Smooth muscle cell (in vitro differentiated cells): ENCODE measurements around the gene CCDC27. TPM values are rescaled to one million over a fixed set of nuclear protein-coding genes. Genes with fewer than 3 reads are reported as not detected.

ENCODE experiments used
- DNase-seq: peaks from one replicate; lab custom pipeline; 2025; ENCODE audit not compliant: unreplicated experiment; lab: John Stamatoyannopoulos, UW
- H2AFZ ChIP-seq: fragments of 200-600 bp; sonication (generic); 2 replicates; pipeline ENCODE4 v1.6.0; 2016; ENCODE audit warnings: antibody characterized with exemption, low read depth, mild to moderate bottlenecking
- H3F3A ChIP-seq: fragments of 200-600 bp; sonication (generic); 2 replicates; pipeline ENCODE4 v1.6.0; 2017; ENCODE audit warnings: antibody characterized with exemption, low read depth
- H3K27ac ChIP-seq: fragments of 200-600 bp; sonication (generic); 2 replicates; pipeline ENCODE4 v1.5.1; 2016; ENCODE audit warnings: low read depth, mild to moderate bottlenecking
- H3K27me3 ChIP-seq: fragments of 200-600 bp; sonication (generic); 2 replicates; pipeline ENCODE4 v1.6.1; 2016; ENCODE audit warnings: low read depth, mild to moderate bottlenecking
- H3K36me3 ChIP-seq: fragments of 200-600 bp; sonication (generic); 2 replicates; pipeline ENCODE4 v1.5.1; 2016; ENCODE audit warnings: low read depth
- H3K4me1 ChIP-seq: fragments of 200-600 bp; sonication (generic); 2 replicates; pipeline ENCODE4 v1.5.1; 2016; ENCODE audit warnings: low read depth
- H3K4me2 ChIP-seq: fragments of 200-600 bp; sonication (generic); 2 replicates; pipeline ENCODE4 v1.6.0; 2016; ENCODE audit warnings: mild to moderate bottlenecking
- H3K4me3 ChIP-seq: fragments of 200-600 bp; sonication (generic); 2 replicates; pipeline ENCODE4 v1.5.1; 2016; ENCODE audit warnings: mild to moderate bottlenecking
- H3K79me2 ChIP-seq: fragments of 200-600 bp; sonication (generic); 2 replicates; pipeline ENCODE4 v1.6.0; 2016; ENCODE audit warnings: low read depth, mild to moderate bottlenecking
- H3K9ac ChIP-seq: fragments of 200-600 bp; sonication (generic); 2 replicates; pipeline ENCODE4 v1.6.0; 2016; ENCODE audit warnings: low read depth
- H3K9me3 ChIP-seq: fragments of 200-600 bp; sonication (generic); replicated peaks from 2 replicates; pipeline ENCODE4 v1.5.1; 2016; ENCODE audit warnings: low read depth
- H4K20me1 ChIP-seq: fragments of 200-600 bp; sonication (generic); 2 replicates; pipeline ENCODE4 v1.6.0; 2016; ENCODE audit warnings: low read depth
- WGBS: methylation state at CpG from one replicate; pipeline ENCODE4 v1.1.7; 2016; ENCODE audit warnings: low lambda C conversion rate; 5-methylcytosine and 5-hydroxymethylcytosine counted together
- polyA plus RNA-seq: library from polyadenylated mRNA; unstranded; fragments of >200 nt; fragmentation: Nextera tagmentation; extraction: Ambion mirVana; gene quantifications from 2 replicates; pipeline ENCODE4 v1.2.1, GENCODE V29; 2016
- total RNA-seq: library from RNA; depleted of rRNA; stranded (reverse); fragments of >200 nt; gene quantifications from 2 replicates; pipeline ENCODE4 v1.2.3, GENCODE V29; 2014
- TF ChIP-seq, protein P1 (sequence below): fragments of 200-600 bp; sonication (generic); IDR thresholded peaks from 2 replicates; pipeline ENCODE4 v1.5.1; 2017; ENCODE audit warnings: borderline replicate concordance, mild to moderate bottlenecking, antibody characterized with exemption; ENCODE audit not compliant: insufficient read depth, poor library complexity, severe bottlenecking

CCDC27 gene
- total and polyA plus RNA-seq, 2 experiments from 2014 or later: not detected

DNA sequence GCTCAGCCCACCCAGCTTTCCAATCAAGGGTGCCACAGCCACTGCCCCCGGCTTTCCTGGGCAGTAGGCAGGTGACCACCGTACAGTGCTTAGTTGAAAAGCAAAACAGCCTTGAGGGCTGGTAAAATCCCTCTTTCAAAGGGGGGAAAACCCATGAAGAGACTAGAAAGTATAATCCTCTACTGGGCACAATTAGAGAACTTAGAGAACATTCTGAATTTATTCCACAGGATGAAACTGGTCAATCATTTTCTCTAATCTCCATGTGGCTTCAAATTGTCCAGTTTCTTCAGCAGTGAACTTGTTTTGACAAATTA is 59.3 kb downstream of the CCDC27 start:
- no peaks in the 10 kb centered on the region for H3K4me1 ChIP-seq
- no peak overlapping the region for H3K4me2 ChIP-seq
- no peaks in the 10 kb centered on the region for H3K9me3 ChIP-seq
- DNase-seq: no peak
- no peaks in the 10 kb centered on the region for H3K79me2 ChIP-seq
- H4K20me1 ChIP-seq: no peaks in the 10 kb centered on the region
- no peaks in the 10 kb centered on the region for H3K27me3 ChIP-seq
- peaks cover 4% of the 10 kb centered on the region for H3K36me3 ChIP-seq
- 86% methylated on average over 2 of the region's 2 CpGs for WGBS
- H3K4me3 ChIP-seq: no peak overlapping the region
- H3K9ac ChIP-seq: no peak overlapping the region
- no peak overlapping the region for H2AFZ ChIP-seq
- TF ChIP-seq, protein P1, sequence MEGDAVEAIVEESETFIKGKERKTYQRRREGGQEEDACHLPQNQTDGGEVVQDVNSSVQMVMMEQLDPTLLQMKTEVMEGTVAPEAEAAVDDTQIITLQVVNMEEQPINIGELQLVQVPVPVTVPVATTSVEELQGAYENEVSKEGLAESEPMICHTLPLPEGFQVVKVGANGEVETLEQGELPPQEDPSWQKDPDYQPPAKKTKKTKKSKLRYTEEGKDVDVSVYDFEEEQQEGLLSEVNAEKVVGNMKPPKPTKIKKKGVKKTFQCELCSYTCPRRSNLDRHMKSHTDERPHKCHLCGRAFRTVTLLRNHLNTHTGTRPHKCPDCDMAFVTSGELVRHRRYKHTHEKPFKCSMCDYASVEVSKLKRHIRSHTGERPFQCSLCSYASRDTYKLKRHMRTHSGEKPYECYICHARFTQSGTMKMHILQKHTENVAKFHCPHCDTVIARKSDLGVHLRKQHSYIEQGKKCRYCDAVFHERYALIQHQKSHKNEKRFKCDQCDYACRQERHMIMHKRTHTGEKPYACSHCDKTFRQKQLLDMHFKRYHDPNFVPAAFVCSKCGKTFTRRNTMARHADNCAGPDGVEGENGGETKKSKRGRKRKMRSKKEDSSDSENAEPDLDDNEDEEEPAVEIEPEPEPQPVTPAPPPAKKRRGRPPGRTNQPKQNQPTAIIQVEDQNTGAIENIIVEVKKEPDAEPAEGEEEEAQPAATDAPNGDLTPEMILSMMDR: no peak
- no peak overlapping the region for H3K27ac ChIP-seq
- H3F3A ChIP-seq: no peaks in the 10 kb centered on the region

DNA sequence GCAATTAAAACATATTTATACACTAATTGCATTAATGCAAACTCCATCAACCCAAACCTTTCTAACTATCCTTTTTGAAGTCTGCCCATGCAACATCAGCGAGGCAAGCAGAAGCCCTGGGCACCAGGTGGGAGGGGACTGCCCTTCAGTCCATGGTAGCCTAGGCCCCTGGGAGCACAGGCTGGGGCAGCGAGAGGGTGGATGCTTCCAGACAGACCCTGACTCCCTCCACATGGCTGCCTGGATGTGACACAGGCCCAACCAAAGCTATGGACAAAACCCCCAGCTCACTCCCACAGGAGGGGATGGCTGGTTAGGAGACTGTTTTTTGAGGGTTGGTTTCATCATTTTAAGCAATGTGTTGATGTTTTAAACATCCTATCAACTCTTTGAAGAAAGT is 61.8 kb downstream of the CCDC27 start:
- peaks cover 4% of the 10 kb centered on the region for H3K36me3 ChIP-seq
- no peaks in the 10 kb centered on the region for H3K79me2 ChIP-seq
- TF ChIP-seq, protein P1: no peak
- H3K4me1 ChIP-seq: no peaks in the 10 kb centered on the region
- H2AFZ ChIP-seq: no peak overlapping the region
- no peak overlapping the region for H3K27ac ChIP-seq
- H3K27me3 ChIP-seq: no peaks in the 10 kb centered on the region
- no peak overlapping the region for H3K9ac ChIP-seq
- no peak overlapping the region for H3K4me3 ChIP-seq
- no peaks in the 10 kb centered on the region for H4K20me1 ChIP-seq
- no peaks in the 10 kb centered on the region for H3F3A ChIP-seq
- no peak for DNase-seq
- no peak overlapping the region for H3K4me2 ChIP-seq
- 96% methylated on average over 2 of the region's 2 CpGs for WGBS
- no peaks in the 10 kb centered on the region for H3K9me3 ChIP-seq

DNA sequence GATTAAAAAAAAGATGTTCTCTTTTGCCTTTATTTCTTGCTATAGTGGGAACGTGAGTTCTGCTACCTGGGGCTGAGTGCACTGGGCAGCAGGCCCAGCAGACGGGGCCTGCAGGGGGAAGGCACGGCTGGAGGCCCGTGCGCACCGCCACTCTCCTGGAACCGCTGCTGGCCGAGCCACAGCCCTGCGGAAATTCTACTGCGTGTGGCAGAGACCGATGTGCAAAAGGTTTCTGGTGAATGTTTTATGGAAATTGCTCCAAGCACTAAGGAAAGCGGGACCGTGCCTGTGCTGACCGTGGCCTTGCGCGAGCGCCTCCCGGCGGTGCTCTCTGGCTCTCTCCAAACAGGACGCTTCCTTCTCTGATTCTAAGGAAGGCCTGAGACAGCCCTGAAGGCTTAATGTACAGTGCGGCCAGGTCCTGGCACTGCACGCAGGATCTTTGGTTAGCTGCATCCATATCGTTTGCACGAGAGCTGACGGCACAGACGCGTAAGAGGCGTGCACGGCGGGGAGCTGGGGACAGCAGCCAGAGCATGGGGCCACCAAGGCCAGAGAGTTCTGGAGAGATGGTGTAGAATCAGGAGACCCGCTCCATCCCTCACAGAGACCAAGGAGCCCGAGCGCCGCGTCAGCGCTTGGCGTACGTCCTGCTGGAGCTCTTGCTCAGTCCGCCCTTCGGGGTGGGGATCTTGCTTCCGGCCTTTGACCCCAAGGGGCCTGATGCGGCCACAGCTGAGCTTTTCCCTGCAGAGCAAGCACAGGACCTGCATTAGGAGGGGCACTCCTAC is 62.7 kb downstream of the CCDC27 start:
- Histone ChIP-seq H3K9ac (no peak overlapping the region), H3F3A (no peaks in the 10 kb centered on the region), H3K27me3 (no peaks in the 10 kb centered on the region), H3K27ac (no peak overlapping the region), H3K4me1 (no peaks in the 10 kb centered on the region), H2AFZ (no peak overlapping the region), H3K4me2 (no peak overlapping the region), H3K4me3 (no peak overlapping the region), H3K36me3 (peaks cover 4% of the 10 kb centered on the region), H3K79me2 (no peaks in the 10 kb centered on the region), H3K9me3 (no peaks in the 10 kb centered on the region), H4K20me1 (no peaks in the 10 kb centered on the region)
- whole genome bisulfite sequencing: 92% methylated on average over 42 of the region's 42 CpGs
- no peak for DNase-seq
- TF ChIP-seq, protein P1: no peak

DNA sequence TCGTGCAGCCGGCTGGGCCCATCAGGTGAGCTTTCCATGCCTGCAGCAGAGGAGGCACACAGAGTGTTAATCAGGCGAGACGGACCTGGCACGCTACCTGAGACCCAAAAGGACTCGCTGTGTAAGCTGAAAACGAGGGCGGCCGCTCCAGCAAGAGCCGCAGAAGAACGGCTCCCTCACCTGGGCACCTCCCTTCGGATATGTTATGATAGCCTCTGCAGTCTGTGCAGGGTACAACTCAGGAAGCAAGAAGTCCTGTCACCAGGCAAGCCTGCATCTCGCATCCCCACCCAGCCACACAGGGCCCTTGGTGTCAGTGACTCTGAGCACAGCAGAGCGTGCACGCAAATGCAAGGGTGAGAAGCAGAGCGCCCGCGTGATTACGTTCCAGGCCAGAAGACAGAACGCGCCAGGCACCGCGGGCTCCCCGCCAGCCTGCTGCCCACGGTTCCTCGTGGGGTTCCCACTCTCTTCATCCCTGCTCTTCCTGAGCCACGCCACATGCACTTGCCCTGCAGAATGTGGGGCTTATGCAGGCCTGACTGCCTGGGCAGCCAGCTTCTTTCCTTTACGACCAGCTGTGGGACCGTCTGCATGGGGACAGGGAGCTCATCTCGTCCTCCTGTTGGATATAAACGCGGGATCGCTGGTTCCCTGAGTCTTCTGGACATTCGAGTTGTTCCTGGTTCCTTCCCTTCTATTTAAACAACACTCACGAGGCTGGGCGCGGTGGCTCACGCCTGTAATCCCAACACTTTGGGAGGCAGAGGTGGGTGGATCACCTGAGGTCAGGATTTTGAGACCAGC is 64.3 kb downstream of the CCDC27 start:
- H3K4me3 ChIP-seq: no peak overlapping the region
- no peaks in the 10 kb centered on the region for H3K27me3 ChIP-seq
- H3K9me3 ChIP-seq: no peaks in the 10 kb centered on the region
- no peaks in the 10 kb centered on the region for H4K20me1 ChIP-seq
- no peak overlapping the region for H2AFZ ChIP-seq
- H3K36me3 ChIP-seq: peaks cover 4% of the 10 kb centered on the region
- H3K4me1 ChIP-seq: no peaks in the 10 kb centered on the region
- no peaks in the 10 kb centered on the region for H3K79me2 ChIP-seq
- TF ChIP-seq, protein P1: no peak
- H3K27ac ChIP-seq: no peak overlapping the region
- H3K9ac ChIP-seq: no peak overlapping the region
- H3K4me2 ChIP-seq: no peak overlapping the region
- WGBS: 91% methylated on average over 38 of the region's 38 CpGs
- no peaks in the 10 kb centered on the region for H3F3A ChIP-seq
- no peak for DNase-seq
